B cell (primary cell): ENCODE results near the gene SYT6. TPM values are rescaled to one million over a fixed set of nuclear protein-coding genes. Genes with fewer than 3 reads are reported as not detected.

Experiments
- ATAC-seq: fragments of 200-7000 bp; cut with Tn5 transposase; one replicate; pipeline ENCODE4 v1.10.0; 2021; ENCODE audit warnings: low read depth, mild to moderate bottlenecking, moderate number of reproducible peaks, moderate library complexity
- CTCF ChIA-PET: fragments of 350-600 bp; sonication (Branson Sonifier 250); formaldehyde crosslinking; loops from one replicate; lab custom pipeline; 2021; ENCODE audit warnings: antibody characterized with exemption, inconsistent platforms; lab: Charles Lee
- POLR2A ChIA-PET: fragments of 350-600 bp; sonication (Branson Sonifier 250); formaldehyde crosslinking; loops from one replicate; lab custom pipeline; 2021; ENCODE audit warnings: antibody characterized with exemption; lab: Charles Lee
- DNase-seq: peaks from one replicate; pipeline ENCODE4 v3.0.0; 2013
- H2AFZ ChIP-seq: 2 replicates; pipeline ENCODE4 v1.6.1; 2012; ENCODE audit warnings: mild to moderate bottlenecking, low read depth, low read length; ENCODE audit not compliant: insufficient read depth, poor library complexity, severe bottlenecking
- H3K27ac ChIP-seq, 2 donors: 1 replicate in 1 of 2; 2 replicates in 1 of 2; pipeline ENCODE4 v1.5.1; 2012 to 2013; ENCODE audit warnings: low read length in 2 of 2, mild to moderate bottlenecking in 2 of 2, moderate library complexity in 1 of 2
- H3K27me3 ChIP-seq, 4 experiments: fragments of 200-600 bp in 1 of 4; sonication (generic) in 1 of 4; replicated peaks in 1 of 4; 1 replicate in 2 of 4; 2 replicates in 2 of 4; pipeline versions ENCODE4 v1.6.1 to v1.7.0; 2013 to 2016; ENCODE audit warnings: low read length in 3 of 4, mild to moderate bottlenecking in 2 of 4, mixed read lengths in 1 of 4, moderate library complexity in 1 of 4; ENCODE audit not compliant: insufficient read depth in 4 of 4, control insufficient read depth in 3 of 4; ENCODE audit errors: control extremely low read depth in 1 of 4
- H3K36me3 ChIP-seq, 2 experiments: replicated peaks in 1 of 2; 1 replicate in 1 of 2; 2 replicates in 1 of 2; pipeline versions ENCODE4 v1.6.1 to v1.7.1; 2013; ENCODE audit warnings: low read length in 1 of 2; ENCODE audit not compliant: insufficient read depth in 2 of 2, control insufficient read depth in 1 of 2; ENCODE audit errors: control extremely low read depth in 1 of 2, extremely low read depth in 1 of 2
- H3K4me1 ChIP-seq, 2 donors: fragments of 200-600 bp in 1 of 2; sonication (generic) in 1 of 2; 1 replicate in 1 of 2; 2 replicates in 1 of 2; pipeline versions ENCODE4 v1.5.1 to v1.6.1; 2013 to 2017; ENCODE audit warnings: low read length in 2 of 2; ENCODE audit not compliant: control insufficient read depth in 2 of 2, insufficient read depth in 2 of 2
- H3K4me2 ChIP-seq: replicated peaks from 2 replicates; pipeline ENCODE3; 2012; ENCODE audit warnings: mild to moderate bottlenecking, low read depth, low read length; ENCODE audit not compliant: poor library complexity, severe bottlenecking
- H3K4me3 ChIP-seq, 5 experiments: fragments of 200-600 bp in 1 of 5; sonication (generic) in 1 of 5; 1 replicate in 3 of 5; 2 replicates in 2 of 5; pipeline versions ENCODE4 v1.5.1 to v1.7.0; 2011 to 2016; ENCODE audit warnings: low read length in 4 of 5, mild to moderate bottlenecking in 4 of 5, low read depth in 2 of 5, control low read depth in 1 of 5, moderate library complexity in 1 of 5; ENCODE audit not compliant: insufficient read depth in 1 of 5; ENCODE audit errors: control extremely low read depth in 1 of 5, extremely low read depth in 1 of 5
- H3K79me2 ChIP-seq: fragments of 200-600 bp; sonication (generic); one replicate; pipeline ENCODE4 v1.6.0; 2016; ENCODE audit warnings: low read length; ENCODE audit not compliant: control insufficient read depth, insufficient read depth
- H3K9ac ChIP-seq: fragments of 200-600 bp; sonication (generic); 2 replicates; pipeline ENCODE4 v1.6.1; 2017; ENCODE audit warnings: mild to moderate bottlenecking, low read length, moderate library complexity
- H3K9me3 ChIP-seq, 3 donors: one replicate each; pipeline versions ENCODE4 v1.6.1 to v1.7.1; 2013; ENCODE audit warnings: low read length in 2 of 3; ENCODE audit not compliant: control insufficient read depth in 2 of 3, insufficient read depth in 1 of 3; ENCODE audit errors: control extremely low read depth in 1 of 3
- H4K20me1 ChIP-seq: 2 replicates; pipeline ENCODE4 v1.6.0; 2012; ENCODE audit warnings: mild to moderate bottlenecking, low read length; ENCODE audit not compliant: insufficient read depth, control insufficient read depth, poor library complexity, severe bottlenecking
- H3K27ac Mint-ChIP-seq: one replicate; pipeline ENCODE4 v1.8.0; 2021; ENCODE audit warnings: mixed read lengths
- H3K27me3 Mint-ChIP-seq: one replicate; pipeline ENCODE4 v1.8.0; 2021; ENCODE audit warnings: mixed read lengths
- H3K4me1 Mint-ChIP-seq: one replicate; pipeline ENCODE4 v1.8.0; 2021; ENCODE audit warnings: mixed read lengths
- H3K4me3 Mint-ChIP-seq: one replicate; pipeline ENCODE4 v1.8.0; 2021; ENCODE audit warnings: mixed read lengths
- H3K9me3 Mint-ChIP-seq: one replicate; pipeline ENCODE4 v1.8.0; 2022; ENCODE audit warnings: mixed read lengths; ENCODE audit not compliant: insufficient read depth
- EZH2 ChIP-seq: IDR thresholded peaks from 2 replicates; pipeline ENCODE4 v1.6.1; 2012; ENCODE audit warnings: borderline replicate concordance, low read depth, mild to moderate bottlenecking, moderate library complexity, low read length; ENCODE audit not compliant: insufficient read depth, poor library complexity, severe bottlenecking
- WGBS: methylation state at CpG from one replicate; pipeline ENCODE4 v1.1.5; 2013; ENCODE audit warnings: missing lambda C conversion rate; ENCODE audit not compliant: insufficient coverage; 5-methylcytosine and 5-hydroxymethylcytosine counted together
- intact Hi-C: fragments of 100-400 bp; cut with micrococcal nuclease; formaldehyde crosslinking; loops from one replicate; pipeline ENCODE4 v1.10.0; 2022
- polyA plus RNA-seq: library from polyadenylated mRNA; depleted of rRNA; stranded (reverse); fragments of >200 nt; gene quantifications from 2 replicates; pipeline ENCODE4 v1.2.3, GENCODE V29; 2012
- total RNA-seq, 2 donors: library from RNA; stranded (reverse); fragments of 120-200 nt in 1 of 2; gene quantifications; 1 replicate in 1 of 2; 2 replicates in 1 of 2; pipeline versions ENCODE4 v1.2.3 to v1.2.4, GENCODE V29; 2013 to 2022
- TF ChIP-seq, protein P1 (sequence below): fragments of 200-600 bp; IDR thresholded peaks from one replicate; pipeline ENCODE4 v1.8.0; 2022; ENCODE audit warnings: antibody characterized with exemption, mild to moderate bottlenecking

SYT6 gene
- total and polyA plus RNA-seq, 2 donors (not counting 1 experiment from before 2014, with no cell fraction given): not detected

DNA sequence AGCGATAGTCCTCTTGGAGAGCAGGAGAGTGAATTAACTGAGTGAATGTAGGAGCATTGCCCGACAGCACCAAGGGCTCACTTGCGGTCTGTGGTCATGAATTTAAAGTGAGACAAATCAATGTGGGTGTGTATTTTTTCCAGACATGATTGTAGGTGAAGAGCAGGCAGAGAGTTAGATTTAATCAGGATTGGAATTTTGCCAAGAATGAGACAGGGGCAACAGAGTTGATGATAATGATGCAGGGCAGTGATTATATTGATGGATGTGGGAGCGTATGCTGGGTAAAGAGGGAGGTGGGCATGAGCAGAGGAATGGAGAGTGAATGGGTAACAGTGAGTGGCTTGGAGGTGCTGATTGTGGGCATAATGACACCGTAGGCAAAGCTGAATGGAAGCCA, 20.0 kb upstream of the SYT6 start:
- intact Hi-C loops: no loop called here
- no peak overlapping the region for H3K4me3 ChIP-seq
- H3K27ac ChIP-seq: no peak overlapping the region
- ChIA-PET POLR2A (no interaction called here), CTCF (no interaction called here)
- no peaks in the 10 kb centered on the region for H3K4me1 Mint-ChIP-seq
- H3K36me3 ChIP-seq: no peaks in the 10 kb centered on the region
- H3K4me1 ChIP-seq: no peaks in the 10 kb centered on the region
- H3K79me2 ChIP-seq: no peaks in the 10 kb centered on the region
- no peaks in the 10 kb centered on the region for H3K9me3 Mint-ChIP-seq
- no peaks in the 10 kb centered on the region for H3K9me3 ChIP-seq
- H3K27ac Mint-ChIP-seq: no peak overlapping the region
- no peak overlapping the region for H3K4me3 Mint-ChIP-seq
- ATAC-seq (no peak), DNase-seq (no peak)
- no peak overlapping the region for H2AFZ ChIP-seq
- no peaks in the 10 kb centered on the region for H4K20me1 ChIP-seq
- no peaks in the 10 kb centered on the region for H3K27me3 Mint-ChIP-seq
- no peak for TF ChIP-seq EZH2
- TF ChIP-seq, protein P1, sequence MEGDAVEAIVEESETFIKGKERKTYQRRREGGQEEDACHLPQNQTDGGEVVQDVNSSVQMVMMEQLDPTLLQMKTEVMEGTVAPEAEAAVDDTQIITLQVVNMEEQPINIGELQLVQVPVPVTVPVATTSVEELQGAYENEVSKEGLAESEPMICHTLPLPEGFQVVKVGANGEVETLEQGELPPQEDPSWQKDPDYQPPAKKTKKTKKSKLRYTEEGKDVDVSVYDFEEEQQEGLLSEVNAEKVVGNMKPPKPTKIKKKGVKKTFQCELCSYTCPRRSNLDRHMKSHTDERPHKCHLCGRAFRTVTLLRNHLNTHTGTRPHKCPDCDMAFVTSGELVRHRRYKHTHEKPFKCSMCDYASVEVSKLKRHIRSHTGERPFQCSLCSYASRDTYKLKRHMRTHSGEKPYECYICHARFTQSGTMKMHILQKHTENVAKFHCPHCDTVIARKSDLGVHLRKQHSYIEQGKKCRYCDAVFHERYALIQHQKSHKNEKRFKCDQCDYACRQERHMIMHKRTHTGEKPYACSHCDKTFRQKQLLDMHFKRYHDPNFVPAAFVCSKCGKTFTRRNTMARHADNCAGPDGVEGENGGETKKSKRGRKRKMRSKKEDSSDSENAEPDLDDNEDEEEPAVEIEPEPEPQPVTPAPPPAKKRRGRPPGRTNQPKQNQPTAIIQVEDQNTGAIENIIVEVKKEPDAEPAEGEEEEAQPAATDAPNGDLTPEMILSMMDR: no peak
- H3K4me2 ChIP-seq: no peak overlapping the region
- H3K9ac ChIP-seq: no peak overlapping the region
- WGBS: 79% methylated on average over 5 of the region's 5 CpGs
- H3K27me3 ChIP-seq: peaks cover 0 to 5% (median 0%) of the 10 kb centered on the region in 4 experiments

DNA sequence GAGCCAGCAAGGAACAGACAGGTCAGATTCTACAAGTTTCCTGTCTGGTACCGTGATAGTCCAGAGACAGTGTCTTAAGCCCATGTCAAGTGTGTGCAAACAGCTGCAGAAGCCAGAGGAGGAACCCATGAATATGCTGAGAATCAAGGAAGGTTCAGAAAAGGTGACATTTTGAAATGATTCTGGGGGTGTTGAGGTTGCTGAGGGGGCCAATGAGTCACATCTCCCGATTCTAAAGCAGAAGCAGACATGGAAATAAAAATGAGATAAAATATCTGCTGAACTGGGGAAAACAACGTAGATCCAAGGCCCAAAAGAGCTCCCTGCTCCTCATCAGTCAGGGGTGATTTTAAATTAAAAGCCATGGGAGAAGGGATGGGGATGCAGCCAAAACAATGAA, 15.8 kb upstream of the SYT6 start:
- DNase-seq: no peak
- no peak overlapping the region for H3K9ac ChIP-seq
- POLR2A ChIA-PET: no interaction called here
- no peak overlapping the region for H3K4me2 ChIP-seq
- Mint-ChIP-seq H3K4me3 (no peak overlapping the region), H3K27ac (no peak overlapping the region), H3K4me1 (no peaks in the 10 kb centered on the region), H3K9me3 (no peaks in the 10 kb centered on the region), H3K27me3 (no peaks in the 10 kb centered on the region)
- CTCF ChIA-PET: no interaction called here
- no peaks in the 10 kb centered on the region for H3K36me3 ChIP-seq
- H3K4me1 ChIP-seq: no peaks in the 10 kb centered on the region
- ATAC-seq: no peak
- H3K79me2 ChIP-seq: no peaks in the 10 kb centered on the region
- intact Hi-C loops: no loop called here
- 88% methylated on average over 1 of the region's 3 CpGs for WGBS
- H3K27me3 ChIP-seq: peaks cover 0 to 5% (median 0%) of the 10 kb centered on the region in 4 experiments
- no peaks in the 10 kb centered on the region for H3K9me3 ChIP-seq
- H3K4me3 ChIP-seq: no peak overlapping the region
- no peak overlapping the region for H2AFZ ChIP-seq
- TF ChIP-seq, protein P1: no peak
- no peak for TF ChIP-seq EZH2
- no peak overlapping the region for H3K27ac ChIP-seq
- no peaks in the 10 kb centered on the region for H4K20me1 ChIP-seq
